CD4-positive, alpha-beta T cell treated with Interferon alpha-2 for 1 hour (primary cell): Measurements from ENCODE around the gene CNTROB.

ENCODE experiments used
- DNase-seq, 2 donors: peaks; one replicate each; pipeline ENCODE4 v3.0.0-alpha.2; 2020 to 2022

The CNTROB gene, protein sequence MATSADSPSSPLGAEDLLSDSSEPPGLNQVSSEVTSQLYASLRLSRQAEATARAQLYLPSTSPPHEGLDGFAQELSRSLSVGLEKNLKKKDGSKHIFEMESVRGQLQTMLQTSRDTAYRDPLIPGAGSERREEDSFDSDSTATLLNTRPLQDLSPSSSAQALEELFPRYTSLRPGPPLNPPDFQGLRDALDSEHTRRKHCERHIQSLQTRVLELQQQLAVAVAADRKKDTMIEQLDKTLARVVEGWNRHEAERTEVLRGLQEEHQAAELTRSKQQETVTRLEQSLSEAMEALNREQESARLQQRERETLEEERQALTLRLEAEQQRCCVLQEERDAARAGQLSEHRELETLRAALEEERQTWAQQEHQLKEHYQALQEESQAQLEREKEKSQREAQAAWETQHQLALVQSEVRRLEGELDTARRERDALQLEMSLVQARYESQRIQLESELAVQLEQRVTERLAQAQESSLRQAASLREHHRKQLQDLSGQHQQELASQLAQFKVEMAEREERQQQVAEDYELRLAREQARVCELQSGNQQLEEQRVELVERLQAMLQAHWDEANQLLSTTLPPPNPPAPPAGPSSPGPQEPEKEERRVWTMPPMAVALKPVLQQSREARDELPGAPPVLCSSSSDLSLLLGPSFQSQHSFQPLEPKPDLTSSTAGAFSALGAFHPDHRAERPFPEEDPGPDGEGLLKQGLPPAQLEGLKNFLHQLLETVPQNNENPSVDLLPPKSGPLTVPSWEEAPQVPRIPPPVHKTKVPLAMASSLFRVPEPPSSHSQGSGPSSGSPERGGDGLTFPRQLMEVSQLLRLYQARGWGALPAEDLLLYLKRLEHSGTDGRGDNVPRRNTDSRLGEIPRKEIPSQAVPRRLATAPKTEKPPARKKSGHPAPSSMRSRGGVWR

GRCh38 chr17:7931709-7932482 is at the start of gene CNTROB, which contains the start of gene TRAPPC1:
Gene CNTROB (plus strand): TSS chr17:7932206. CDS start chr17:7933080, 874 bp downstream.
Gene TRAPPC1 (minus strand): TSS chr17:7931946. CDS start chr17:7931829, 117 bp downstream.
- peak; percentile 100 for DNase-seq

DNA sequence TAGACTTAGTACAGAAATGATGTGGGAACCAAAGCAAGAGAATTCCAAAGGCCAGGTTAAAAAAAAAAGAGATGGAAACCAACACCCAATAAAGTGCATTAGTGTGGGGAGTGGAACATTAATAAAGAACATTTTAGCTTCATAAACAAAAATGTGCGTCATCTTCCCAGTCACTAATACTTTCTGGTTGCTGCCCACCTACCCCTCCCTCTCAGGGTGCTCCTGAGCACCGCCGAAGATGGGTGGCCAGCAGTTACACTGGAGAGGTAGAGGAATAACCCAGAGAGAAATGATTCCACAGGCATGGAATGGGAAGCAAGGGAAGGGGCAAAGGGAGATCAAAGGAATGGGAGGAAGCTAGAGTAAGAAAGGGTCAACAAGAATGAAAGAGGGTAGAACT is 49.4 kb upstream of the CNTROB start:
- DNase-seq = no peak

- peak; percentile 50 to 74 for DNase-seq
Measured at GRCh38 chr17:7883781-7884386, 48.1 kb upstream of the CNTROB start.

DNA sequence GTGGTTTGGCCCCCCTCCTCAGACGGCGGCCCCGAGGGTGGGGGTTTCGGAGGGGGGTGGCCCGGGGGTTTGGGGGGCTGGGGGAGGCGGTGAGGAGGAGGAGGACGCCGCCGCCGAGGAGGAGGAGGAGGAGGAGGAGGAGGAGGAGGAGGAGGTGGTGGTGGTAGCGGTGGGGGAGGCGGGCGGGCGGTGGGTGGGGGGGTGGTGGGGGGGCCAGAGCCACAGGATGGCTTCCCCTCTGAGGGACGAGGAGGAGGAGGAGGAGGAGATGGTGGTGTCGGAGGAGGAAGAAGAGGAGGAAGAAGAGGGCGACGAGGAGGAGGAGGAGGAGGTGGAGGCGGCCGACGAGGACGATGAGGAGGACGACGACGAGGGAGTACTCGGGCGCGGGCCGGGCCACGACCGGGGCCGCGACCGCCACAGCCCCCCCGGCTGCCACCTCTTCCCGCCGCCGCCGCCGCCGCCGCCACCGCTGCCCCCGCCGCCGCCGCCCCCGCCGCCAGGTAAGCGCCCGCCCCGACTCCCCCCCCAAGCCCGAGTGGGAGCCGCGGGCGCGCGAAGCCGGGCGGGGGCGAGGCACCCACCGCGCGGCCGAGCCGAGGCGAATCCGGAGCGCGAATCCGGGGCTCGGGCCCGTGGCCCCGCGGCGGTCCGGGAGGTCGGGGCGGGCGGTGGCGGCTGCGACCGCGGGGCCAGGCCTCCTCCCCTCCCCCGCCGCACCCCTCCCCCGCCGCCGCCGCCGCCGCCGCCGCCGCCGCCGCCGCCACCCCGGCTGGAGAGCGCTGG is 47.2 kb upstream of the CNTROB start:
- peak; percentile 25 to 45 for DNase-seq

GRCh38 chr17:7885367-7886226 is 46.4 kb upstream of the CNTROB start:
- peak; percentile 43 to 61 for DNase-seq

DNA sequence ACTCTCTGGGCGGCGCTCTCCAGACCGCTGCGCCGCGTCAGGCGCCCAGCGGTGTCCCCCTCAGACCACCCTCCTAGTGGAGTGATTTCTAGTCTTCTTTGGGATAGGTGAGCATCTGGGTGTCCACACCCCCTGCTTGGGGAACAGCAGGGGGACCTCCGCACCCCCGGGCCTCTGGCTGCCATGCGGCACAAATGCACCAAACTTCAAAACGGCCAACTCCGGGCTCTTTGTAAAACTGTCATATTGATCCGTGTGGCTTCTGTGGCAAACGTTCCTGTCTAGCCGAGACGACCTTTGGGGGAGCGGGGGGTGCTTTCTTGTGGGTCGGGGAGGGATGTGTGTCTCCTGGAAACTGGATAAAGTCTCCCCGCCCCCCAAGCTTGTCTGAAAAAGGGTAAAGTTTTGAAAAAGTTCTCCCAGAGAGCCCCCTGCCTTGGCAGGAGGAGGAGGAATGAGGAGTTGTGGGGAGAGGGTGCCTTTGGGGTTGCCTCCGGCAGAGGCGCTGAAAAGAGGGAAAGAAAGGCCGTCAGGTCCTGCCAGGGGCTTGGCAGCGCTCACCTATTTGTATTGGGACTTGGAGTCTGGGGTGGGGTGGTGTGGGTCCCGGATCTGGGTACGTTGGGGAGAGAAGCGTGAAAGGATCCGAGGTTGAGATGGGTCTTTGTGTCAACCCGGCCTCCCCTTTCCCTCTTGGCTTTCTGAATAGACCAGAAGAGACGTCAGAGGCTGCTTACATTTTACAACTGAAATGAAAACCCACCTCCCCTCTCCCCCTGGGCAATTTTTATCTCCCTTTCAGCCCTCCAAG is 45.6 kb upstream of the CNTROB start:
- DNase-seq = peak; percentile 56 to 75

DNA sequence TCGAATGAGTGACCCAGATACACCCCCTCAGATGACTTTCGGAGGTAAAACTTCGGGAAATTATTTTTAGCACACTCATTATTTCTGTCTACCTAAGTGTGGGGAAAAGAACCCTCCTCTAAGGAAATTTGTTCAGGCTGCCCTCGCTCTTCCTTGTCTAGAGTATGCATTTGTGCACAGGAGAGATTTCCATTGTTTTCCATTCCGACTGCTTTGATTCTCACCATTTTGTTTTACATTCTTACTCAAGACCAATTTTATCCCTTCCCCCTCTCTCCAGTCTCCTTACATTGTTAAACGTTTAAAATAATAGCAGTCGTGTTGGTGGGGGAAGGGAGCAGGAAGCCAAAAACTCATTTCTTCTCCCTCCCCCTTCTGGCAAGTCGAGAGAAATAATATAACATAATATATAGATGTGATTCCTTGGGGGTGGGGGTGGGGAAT is 44.9 kb upstream of the CNTROB start:
- DNase-seq = no peak

DNA sequence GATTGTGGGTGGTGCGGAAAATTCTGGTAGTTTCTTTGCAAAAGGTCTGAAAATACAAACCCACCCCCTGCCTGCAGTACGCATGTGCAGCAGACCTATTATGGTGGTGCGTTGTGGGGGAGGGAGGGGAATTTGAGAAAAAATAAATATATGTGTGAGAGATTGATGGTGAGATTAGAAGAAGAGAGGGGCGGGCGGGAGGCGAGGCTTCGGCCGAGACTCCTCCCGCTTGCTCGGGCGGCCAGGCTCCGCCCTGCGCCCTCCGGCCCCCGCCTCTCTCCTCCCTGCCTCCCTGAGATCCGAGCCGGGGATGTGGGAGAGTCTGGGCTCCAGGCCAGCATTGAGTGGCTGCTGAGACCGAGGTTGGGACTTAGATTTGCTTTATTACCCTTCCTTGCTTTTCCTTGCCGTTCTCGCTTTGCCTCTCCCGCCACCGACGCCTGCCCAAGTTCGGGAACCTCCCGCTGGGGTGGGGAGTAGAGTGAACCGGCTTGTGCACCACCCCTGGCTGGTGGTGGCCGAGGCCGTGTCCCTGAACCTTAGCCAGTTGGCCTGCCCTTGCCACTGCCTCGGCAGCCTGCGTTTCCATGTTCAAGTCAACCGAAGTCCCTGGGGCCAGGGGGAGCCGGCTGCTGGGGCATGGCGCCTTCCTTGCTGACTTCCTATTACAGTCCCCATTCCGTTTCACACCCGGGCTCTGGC is 44.4 kb upstream of the CNTROB start:
- DNase-seq = peak; percentile 93 to 97

DNA sequence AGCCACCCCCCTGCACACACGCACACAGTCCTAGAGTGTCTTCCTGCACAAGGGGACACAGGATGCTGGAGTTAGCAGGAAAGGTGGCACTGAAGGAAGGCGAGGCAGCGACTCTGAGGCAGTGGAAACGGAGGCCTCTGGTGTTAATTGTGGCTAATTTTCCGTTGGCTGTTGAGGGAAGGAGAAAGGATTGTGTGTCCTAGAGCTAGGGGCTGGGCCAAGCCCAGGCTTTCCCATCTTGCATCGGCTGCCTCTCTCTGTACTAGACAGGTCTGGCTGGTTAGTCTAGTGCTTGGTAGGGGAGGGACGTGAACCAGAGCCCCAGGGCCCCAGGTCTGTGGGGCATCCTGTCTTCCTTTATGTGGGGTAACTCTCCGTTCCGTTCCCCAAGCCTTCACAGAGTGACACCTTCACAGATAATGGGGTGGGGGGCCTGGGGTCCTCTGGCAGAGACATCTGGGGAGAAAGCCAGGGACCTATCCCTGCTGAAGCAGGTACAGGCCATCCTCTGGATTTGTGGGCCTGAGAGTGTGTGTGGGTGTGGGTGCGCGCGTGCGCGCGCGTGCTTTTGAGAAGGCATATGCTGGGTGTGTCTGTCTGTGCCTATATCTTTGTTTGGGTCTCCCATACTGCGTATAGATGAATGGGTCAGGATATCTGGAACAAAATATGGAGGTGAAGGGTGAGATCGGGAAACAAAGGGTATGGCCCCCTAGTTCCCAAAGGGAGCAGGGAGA is 43.7 kb upstream of the CNTROB start, which contains the start of gene CHD3:
CHD3 (plus strand) TSS at position 606 of the 737 bp plus-strand sequence. CDS start 212 bp downstream, outside the sequence.
- DNase-seq = peak; percentile 15 to 39

DNA sequence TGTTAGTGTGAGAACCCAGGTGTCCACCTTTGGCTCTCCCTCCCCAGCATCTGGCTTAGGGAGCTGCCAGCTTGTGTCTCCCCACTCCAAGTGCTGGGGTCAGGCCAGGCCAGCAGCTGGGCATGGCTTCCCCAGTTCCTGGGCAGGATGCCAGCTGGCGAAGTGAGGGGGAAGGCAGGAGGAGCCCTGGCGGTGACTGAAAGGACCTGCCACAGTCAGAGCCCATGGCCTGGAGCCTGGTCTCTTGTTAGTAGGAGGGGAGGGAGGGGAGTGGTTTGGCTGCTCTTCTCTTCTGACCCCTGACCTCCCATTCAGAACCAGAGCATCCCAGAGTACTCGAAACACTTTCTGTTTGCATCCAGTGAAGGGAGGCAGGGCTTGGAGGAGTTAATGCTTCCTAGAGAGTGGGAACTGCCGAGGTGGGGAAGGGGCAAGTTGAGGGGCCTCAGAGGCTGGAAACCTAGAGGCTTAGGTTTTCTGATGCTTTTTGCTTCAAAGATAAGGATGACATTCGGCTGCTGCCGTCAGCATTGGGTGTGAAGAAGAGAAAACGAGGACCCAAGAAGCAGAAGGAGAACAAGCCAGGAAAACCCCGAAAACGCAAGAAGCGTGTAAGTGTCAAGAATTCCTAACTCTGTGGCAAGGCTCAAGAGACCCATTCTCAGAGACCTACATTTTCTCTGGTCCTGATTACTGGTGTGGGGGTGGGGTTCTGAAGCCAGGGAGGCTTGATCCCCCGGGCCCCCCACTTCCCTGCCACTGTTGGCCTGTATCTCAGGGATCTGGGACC is 42.6 kb upstream of the CNTROB start:
- peak; percentile 47 to 65 for DNase-seq

GRCh38 chr17:7893187-7893880 is 38.7 kb upstream of the CNTROB start:
- no peak for DNase-seq

DNA sequence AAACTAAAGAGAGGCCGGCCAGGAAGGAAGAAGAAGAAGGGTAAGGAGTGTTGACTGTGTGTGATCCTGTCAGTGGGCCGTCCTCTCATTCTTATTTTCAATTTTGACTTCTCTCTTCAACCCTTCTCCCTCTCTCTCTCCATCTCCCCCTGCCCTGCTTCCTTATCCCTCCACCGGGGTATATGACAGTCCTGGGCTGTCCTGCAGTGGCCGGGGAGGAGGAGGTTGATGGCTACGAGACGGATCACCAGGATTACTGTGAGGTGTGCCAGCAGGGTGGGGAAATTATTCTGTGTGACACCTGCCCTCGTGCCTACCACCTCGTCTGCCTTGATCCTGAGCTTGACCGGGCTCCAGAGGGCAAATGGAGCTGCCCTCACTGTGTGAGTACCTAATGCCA is 37.8 kb upstream of the CNTROB start:
- no peak for DNase-seq

GRCh38 chr17:7894866-7895265 is 37.1 kb upstream of the CNTROB start:
- DNase-seq = no peak

GRCh38 chr17:7897090-7897489 is 34.9 kb upstream of the CNTROB start:
- no peak for DNase-seq

DNA sequence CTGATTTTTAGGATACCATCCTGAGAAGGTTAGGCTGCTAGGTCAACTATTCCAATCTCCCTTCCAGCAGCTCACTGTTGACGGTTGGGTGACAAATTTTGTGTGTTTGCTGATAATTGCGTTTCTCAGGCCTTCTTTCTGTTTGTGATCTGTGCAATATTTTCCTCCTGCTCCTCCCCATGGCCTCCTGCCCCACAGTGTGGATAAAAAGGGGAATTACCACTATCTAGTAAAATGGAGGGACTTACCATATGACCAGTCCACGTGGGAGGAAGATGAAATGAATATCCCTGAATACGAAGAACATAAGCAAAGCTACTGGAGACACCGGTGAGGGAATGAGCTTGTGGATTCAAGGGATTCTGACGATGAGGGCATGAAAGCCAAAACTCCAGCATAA is 34.2 kb upstream of the CNTROB start:
- DNase-seq = peak; percentile 34 to 57
